ENCODE measurements around the gene ALOX5.

- TF ChIP-seq CTCF (IDR thresholded peaks at IDR 0.05 in 8 of 11, conservative IDR thresholded peaks at IDR 0.05 in 3 of 11) (no peak), POLR2A (IDR thresholded peaks at IDR 0.05) (no peak), POLR2AphosphoS5 (IDR thresholded peaks at IDR 0.05) (no peak)
These were observed 99.1 kb downstream of the ALOX5 start for GRCh38 chr10:45473126-45473525.

All from spleen (tissue), 7 donors.